ENCODE results near the gene TACC2. TPM values are rescaled to one million over a fixed set of nuclear protein-coding genes. Genes with fewer than 3 reads are reported as not detected.

The TACC2 gene
- total RNA-seq, 4 donors from 2014 or later, result 191 to 400 (median 261) TPM

DNA sequence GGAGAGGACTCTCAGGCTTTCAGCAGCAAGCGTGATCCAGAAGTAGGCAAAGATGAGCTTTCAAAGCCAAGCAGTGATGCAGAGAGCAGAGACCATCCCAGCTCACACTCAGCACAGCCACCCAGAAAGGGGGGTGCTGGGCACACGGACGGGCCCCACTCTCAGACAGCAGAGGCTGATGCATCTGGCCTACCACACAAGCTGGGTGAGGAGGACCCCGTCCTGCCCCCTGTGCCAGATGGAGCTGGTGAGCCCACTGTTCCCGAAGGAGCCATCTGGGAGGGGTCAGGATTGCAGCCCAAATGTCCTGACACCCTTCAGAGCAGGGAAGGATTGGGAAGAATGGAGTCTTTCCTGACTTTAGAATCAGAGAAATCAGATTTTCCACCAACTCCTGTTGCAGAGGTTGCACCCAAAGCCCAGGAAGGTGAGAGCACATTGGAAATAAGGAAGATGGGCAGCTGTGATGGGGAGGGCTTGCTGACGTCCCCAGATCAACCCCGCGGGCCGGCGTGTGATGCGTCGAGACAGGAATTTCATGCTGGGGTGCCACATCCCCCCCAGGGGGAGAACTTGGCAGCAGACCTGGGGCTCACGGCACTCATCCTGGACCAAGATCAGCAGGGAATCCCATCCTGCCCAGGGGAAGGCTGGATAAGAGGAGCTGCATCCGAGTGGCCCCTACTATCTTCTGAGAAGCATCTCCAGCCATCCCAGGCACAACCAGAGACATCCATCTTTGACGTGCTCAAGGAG lies 95.5 kb downstream of the TACC2 start:
- H3K4me3 ChIP-seq (ENCODE audit: low read depth, poor library complexity, severe bottlenecking), result no peak overlapping the region
- DNase-seq (ENCODE audit: low spot score in 2 of 2), result peak in 1 of 2 donors; percentile 85
- TF ChIP-seq, protein P1, sequence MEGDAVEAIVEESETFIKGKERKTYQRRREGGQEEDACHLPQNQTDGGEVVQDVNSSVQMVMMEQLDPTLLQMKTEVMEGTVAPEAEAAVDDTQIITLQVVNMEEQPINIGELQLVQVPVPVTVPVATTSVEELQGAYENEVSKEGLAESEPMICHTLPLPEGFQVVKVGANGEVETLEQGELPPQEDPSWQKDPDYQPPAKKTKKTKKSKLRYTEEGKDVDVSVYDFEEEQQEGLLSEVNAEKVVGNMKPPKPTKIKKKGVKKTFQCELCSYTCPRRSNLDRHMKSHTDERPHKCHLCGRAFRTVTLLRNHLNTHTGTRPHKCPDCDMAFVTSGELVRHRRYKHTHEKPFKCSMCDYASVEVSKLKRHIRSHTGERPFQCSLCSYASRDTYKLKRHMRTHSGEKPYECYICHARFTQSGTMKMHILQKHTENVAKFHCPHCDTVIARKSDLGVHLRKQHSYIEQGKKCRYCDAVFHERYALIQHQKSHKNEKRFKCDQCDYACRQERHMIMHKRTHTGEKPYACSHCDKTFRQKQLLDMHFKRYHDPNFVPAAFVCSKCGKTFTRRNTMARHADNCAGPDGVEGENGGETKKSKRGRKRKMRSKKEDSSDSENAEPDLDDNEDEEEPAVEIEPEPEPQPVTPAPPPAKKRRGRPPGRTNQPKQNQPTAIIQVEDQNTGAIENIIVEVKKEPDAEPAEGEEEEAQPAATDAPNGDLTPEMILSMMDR (IDR thresholded peaks at IDR 0.05), result no peak
- no peak for TF ChIP-seq POLR2A (IDR thresholded peaks at IDR 0.05)
- 55 to 79% methylated on average over 15 of the region's 15 CpGs for WGBS, 2 donors
- intact Hi-C loops (cut with DNase I; ENCODE audit: low total_unique reads), result no loop called here

DNA sequence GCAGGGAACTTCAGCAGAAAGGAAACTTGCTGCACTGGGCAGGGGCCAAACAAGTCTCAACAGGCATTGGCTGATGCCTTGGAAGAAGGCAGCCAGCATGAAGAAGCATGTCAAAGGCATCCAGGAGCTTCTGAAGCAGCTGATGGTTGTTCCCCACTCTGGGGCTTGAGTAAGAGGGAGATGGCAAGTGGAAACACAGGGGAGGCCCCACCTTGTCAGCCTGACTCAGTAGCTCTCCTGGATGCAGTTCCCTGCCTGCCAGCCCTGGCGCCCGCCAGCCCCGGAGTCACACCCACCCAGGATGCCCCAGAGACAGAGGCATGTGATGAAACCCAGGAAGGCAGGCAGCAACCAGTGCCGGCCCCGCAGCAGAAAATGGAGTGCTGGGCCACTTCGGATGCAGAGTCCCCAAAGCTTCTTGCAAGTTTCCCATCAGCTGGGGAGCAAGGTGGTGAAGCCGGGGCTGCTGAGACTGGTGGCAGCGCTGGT lies 96.5 kb downstream of the TACC2 start:
- TF ChIP-seq, protein P1 (IDR thresholded peaks at IDR 0.05), result no peak
- no peak for TF ChIP-seq POLR2A (IDR thresholded peaks at IDR 0.05)
- H3K4me3 ChIP-seq (ENCODE audit: low read depth, poor library complexity, severe bottlenecking), result no peak overlapping the region

DNA sequence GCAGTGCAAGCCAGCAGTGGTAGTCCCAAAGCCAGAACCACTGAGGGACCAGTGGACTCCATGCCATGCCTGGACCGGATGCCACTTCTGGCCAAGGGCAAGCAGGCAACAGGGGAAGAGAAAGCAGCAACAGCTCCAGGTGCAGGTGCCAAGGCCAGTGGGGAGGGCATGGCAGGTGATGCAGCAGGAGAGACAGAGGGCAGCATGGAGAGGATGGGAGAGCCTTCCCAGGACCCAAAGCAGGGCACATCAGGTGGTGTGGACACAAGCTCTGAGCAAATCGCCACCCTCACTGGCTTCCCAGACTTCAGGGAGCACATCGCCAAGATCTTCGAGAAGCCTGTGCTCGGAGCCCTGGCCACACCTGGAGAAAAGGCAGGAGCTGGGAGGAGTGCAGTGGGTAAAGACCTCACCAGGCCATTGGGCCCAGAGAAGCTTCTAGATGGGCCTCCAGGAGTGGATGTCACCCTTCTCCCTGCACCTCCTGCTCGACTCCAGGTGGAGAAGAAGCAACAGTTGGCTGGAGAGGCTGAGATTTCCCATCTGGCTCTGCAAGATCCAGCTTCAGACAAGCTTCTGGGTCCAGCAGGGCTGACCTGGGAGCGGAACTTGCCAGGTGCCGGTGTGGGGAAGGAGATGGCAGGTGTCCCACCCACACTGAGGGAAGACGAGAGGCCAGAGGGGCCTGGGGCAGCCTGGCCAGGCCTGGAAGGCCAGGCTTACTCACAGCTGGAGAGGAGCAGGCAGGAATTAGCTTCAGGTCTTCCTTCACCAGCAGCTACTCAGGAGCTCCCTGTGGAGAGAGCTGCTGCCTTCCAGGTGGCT lies 97.7 kb downstream of the TACC2 start:
- TF ChIP-seq POLR2A (IDR thresholded peaks at IDR 0.05), result no peak
- TF ChIP-seq, protein P1 (IDR thresholded peaks at IDR 0.05), result no peak
- 46 to 52% methylated on average over 6 to 9 of the region's 9 CpGs for WGBS, 2 donors
- H3K4me3 ChIP-seq (ENCODE audit: low read depth, poor library complexity, severe bottlenecking), result no peak overlapping the region

More for the DNA sequence above, 96.5 kb downstream of the TACC2 start:
- intact Hi-C loops (cut with DNase I; ENCODE audit: low total_unique reads), result no loop called here
- DNase-seq (ENCODE audit: low spot score in 2 of 2), result peak; percentile 71 to 90
- 18 to 47% methylated on average over 5 to 8 of the region's 8 CpGs for WGBS, 2 donors

DNA sequence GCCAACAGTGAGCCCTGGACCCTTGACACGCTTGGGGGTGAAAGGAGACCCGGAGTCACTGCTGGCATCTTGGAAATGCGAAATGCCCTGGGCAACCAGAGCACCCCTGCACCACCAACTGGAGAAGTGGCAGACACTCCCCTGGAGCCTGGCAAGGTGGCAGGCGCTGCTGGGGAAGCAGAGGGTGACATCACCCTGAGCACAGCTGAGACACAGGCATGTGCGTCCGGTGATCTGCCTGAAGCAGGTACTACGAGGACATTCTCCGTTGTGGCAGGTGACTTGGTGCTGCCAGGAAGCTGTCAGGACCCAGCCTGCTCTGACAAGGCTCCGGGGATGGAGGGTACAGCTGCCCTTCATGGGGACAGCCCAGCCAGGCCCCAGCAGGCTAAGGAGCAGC lies 98.5 kb downstream of the TACC2 start:
- no peak for DNase-seq (ENCODE audit: low spot score in 2 of 2)
- intact Hi-C loops (cut with DNase I; ENCODE audit: low total_unique reads), result no loop called here
- H3K4me3 ChIP-seq (ENCODE audit: low read depth, poor library complexity, severe bottlenecking), result no peak overlapping the region
- TF ChIP-seq, protein P1 (IDR thresholded peaks at IDR 0.05), result no peak
- 53 to 70% methylated on average over 3 to 7 of the region's 9 CpGs for WGBS, 2 donors

More for the DNA sequence above, 97.7 kb downstream of the TACC2 start:
- no peak for DNase-seq (ENCODE audit: low spot score in 2 of 2)
- intact Hi-C loops (cut with DNase I; ENCODE audit: low total_unique reads), result no loop called here

DNA sequence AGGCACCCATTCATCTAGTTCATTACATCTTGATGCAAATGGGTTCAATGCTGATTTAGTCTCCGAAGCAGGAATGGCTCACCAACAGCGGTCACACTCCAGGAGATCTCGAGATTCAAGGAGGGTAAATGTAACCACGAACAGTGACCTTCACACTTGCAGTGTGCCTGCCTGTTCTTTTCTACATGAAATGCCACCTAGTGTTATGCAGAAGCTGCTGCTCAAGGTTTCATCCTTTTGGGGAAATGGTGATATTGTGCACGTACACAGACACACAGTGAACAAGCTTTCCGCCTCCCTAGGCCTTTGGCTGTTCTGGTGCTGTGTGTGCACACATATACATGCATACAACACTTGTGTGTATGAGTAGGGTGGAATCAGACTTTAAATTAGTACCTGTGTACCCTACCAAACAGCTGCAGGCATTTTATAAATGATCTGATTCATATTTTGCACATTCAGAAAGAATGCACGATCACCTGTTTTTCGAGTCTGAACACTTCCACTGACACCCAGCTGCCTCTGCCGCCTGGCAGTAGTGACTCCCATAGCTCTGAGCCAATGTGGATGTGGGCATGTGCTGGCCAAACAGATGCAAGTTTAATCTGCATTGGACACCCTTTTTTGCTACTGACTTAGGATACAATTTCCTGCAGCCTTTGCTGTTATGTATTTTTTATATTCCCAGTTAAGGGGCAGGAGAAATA lies 100.5 kb downstream of the TACC2 start:
- no peak for TF ChIP-seq POLR2A (IDR thresholded peaks at IDR 0.05)
- TF ChIP-seq, protein P1 (IDR thresholded peaks at IDR 0.05), result no peak
- no peak for DNase-seq (ENCODE audit: low spot score in 2 of 2)
- 50 to 57% methylated on average over 9 of the region's 9 CpGs for WGBS, 2 donors
- H3K4me3 ChIP-seq (ENCODE audit: low read depth, poor library complexity, severe bottlenecking), result no peak overlapping the region
- intact Hi-C loops (cut with DNase I; ENCODE audit: low total_unique reads), result no loop called here

Measured in lower leg skin (tissue), 4 donors.